GM18511 (cell line): ENCODE data around the gene PRAMEF33.
"Not testable (repeated sequence)": the region's sequence is repeated elsewhere in the genome, so short reads cannot be mapped to it uniquely, and the experiment has no call there.

Experiments
- ATAC-seq: cut with Tn5 transposase; IDR thresholded peaks from one replicate; pipeline ENCODE4 v1.9.1; 2021; ENCODE audit warnings: mild to moderate bottlenecking, moderate library complexity; ENCODE audit not compliant: unreplicated experiment

PRAMEF33 gene

GRCh38 chr1:13303239-13303638 lies at the start of gene PRAMEF33:
Gene PRAMEF33, plus strand, starts transcription at chr1:13303539. Its CDS starts 2,416 bp downstream, at chr1:13305955.
- not testable (repeated sequence) for ATAC-seq

GRCh38 chr1:13253898-13254297 lies 49.4 kb upstream of the PRAMEF33 start, which contains the start of gene PRAMEF5:
Gene PRAMEF5, plus strand, starts transcription at chr1:13254198. Its CDS starts 5,071 bp downstream, at chr1:13259269.
- ATAC-seq, result not testable (repeated sequence)

- not testable (repeated sequence) for ATAC-seq
Observed at GRCh38 chr1:13265124-13265523, 38.2 kb upstream of the PRAMEF33 start.

- not testable (repeated sequence) for ATAC-seq
Observed at GRCh38 chr1:13277016-13277415, 26.3 kb upstream of the PRAMEF33 start.

GRCh38 chr1:13279617-13280016 lies 23.7 kb upstream of the PRAMEF33 start:
- not testable (repeated sequence) for ATAC-seq

GRCh38 chr1:13285037-13285436 lies 18.3 kb upstream of the PRAMEF33 start, which contains the start of gene PRAMEF8:
Gene PRAMEF8, minus strand, starts transcription at chr1:13285137. Its CDS starts 1,046 bp downstream, at chr1:13284091.
- not testable (repeated sequence) for ATAC-seq

- ATAC-seq, result not testable (repeated sequence)
Observed at GRCh38 chr1:13289030-13289429, 14.3 kb upstream of the PRAMEF33 start.

- not testable (repeated sequence) for ATAC-seq
Observed at GRCh38 chr1:13297216-13297931, 6.0 kb upstream of the PRAMEF33 start.

- ATAC-seq, result not testable (repeated sequence)
Observed at GRCh38 chr1:13298699-13299098, 4.6 kb upstream of the PRAMEF33 start.

GRCh38 chr1:13302197-13302596 lies 1.1 kb upstream of the PRAMEF33 start:
- ATAC-seq, result not testable (repeated sequence)

- ATAC-seq, result not testable (repeated sequence)
Observed at GRCh38 chr1:13315281-13315680, 11.9 kb downstream of the PRAMEF33 start, which contains the start of gene PRAMEF15. Gene PRAMEF15, plus strand, starts transcription at chr1:13315581. Its CDS starts 2,827 bp downstream, at chr1:13318408.

GRCh38 chr1:13342496-13342895 lies 39.2 kb downstream of the PRAMEF33 start:
- not testable (repeated sequence) for ATAC-seq

GRCh38 chr1:13347034-13347433 lies 43.7 kb downstream of the PRAMEF33 start, which contains the start of gene PRAMEF14:
Gene PRAMEF14, minus strand, starts transcription at chr1:13347134. Its CDS starts 1,820 bp downstream, at chr1:13345314.
- not testable (repeated sequence) for ATAC-seq

GRCh38 chr1:13353476-13353875 lies 50.1 kb downstream of the PRAMEF33 start:
- ATAC-seq, result not testable (repeated sequence)

GRCh38 chr1:13354475-13354874 lies 51.1 kb downstream of the PRAMEF33 start:
- not testable (repeated sequence) for ATAC-seq

- not testable (repeated sequence) for ATAC-seq
Observed at GRCh38 chr1:13356774-13357173, 53.4 kb downstream of the PRAMEF33 start.
